IPS DF 19.7 (cell line): ENCODE data around the gene PRKCQ.

Source experiments
- DNase-seq: peaks from one replicate; pipeline ENCODE4 v3.0.0-alpha.2; 2013; ENCODE audit warnings: low read depth, low spot score

Gene PRKCQ

GRCh38 chr10:6567884-6568283 is 12.2 kb downstream of the PRKCQ start:
- no peak for DNase-seq

GRCh38 chr10:6567203-6567703 is 12.8 kb downstream of the PRKCQ start:
- DNase-seq, result no peak

DNA sequence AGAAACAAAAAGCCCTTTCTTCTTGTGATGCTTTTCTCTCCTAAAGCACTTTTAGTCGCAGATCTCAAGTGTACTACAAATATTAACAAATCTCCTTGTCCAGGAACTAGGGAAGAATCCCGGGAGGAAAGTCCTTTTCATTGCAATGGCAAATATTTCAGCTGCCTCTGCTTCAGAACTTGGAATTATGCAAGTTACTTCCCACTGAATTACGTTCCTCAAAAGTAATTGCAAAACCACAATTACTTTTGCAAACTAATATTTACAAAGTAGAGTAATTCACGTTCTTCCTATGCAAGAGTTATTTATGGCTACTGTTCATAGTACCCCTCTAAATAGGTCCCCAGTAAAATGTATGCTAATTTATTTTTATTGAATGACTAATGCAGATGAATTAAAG is 14.5 kb downstream of the PRKCQ start:
- no peak for DNase-seq

- DNase-seq, result no peak
Observed at GRCh38 chr10:6564367-6564766, 15.7 kb downstream of the PRKCQ start.

DNA sequence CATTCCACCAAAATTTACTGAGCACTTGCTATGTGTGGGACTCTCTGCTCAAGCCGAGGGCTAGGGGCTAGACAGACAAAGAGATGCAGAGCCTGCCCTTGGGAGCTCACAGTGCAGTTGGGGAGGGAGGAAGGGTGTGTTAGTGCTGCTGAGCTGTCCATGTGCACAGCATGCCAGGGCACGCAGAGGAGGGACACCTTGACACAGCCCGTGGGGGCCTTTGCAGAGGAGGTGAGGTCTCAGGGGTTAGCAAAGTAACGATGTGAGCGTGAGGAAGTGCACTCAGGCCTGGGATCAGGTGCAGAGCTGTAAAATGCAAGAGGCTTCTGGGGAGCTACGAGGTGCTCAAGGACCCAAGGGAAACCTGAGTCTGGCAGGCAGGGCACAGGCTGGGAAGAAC is 16.3 kb downstream of the PRKCQ start:
- no peak for DNase-seq

GRCh38 chr10:6563075-6563474 is 17.0 kb downstream of the PRKCQ start:
- no peak for DNase-seq

DNA sequence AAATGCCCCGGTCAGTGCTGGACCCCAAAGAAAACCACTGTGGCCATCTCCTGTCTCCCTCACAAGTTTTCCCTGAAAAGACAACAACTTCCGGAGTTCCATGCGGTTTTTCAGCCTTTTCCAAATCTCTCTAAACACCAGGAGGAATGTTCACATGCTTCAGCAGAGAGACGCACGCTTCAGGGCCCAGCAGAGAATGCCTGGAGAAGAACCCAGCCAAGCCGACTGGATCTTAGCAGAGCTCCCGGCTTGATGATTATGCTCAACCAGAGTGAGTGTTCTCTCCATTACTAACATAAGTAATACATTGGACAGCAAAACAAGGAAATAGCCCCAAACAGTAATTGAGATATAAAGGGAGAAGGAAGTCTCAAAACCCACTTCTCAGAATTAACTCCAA is 17.9 kb downstream of the PRKCQ start:
- DNase-seq, result no peak

DNA sequence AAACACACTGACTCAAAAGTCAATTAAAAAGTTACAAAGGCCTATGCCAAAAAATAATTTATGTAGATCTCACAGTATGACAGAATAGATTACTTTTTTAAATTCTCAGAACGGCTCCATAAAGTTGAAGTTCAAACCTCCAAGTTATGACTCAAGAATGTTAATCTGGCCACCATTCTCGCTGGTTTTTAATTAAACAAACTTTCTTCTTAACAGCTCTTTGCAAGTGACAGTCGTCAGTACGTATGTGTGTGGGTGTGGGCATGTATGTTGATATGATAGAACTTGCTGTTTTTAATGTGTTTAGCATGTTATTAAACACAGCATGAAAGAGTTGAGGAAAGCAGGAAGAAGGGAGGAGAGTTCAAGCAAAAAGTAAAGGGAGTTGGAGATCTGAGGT is 18.5 kb downstream of the PRKCQ start:
- DNase-seq, result no peak

- no peak for DNase-seq
Observed at GRCh38 chr10:6558759-6559461, 21.2 kb downstream of the PRKCQ start.

- DNase-seq, result no peak
Observed at GRCh38 chr10:6558272-6558671, 21.8 kb downstream of the PRKCQ start.

DNA sequence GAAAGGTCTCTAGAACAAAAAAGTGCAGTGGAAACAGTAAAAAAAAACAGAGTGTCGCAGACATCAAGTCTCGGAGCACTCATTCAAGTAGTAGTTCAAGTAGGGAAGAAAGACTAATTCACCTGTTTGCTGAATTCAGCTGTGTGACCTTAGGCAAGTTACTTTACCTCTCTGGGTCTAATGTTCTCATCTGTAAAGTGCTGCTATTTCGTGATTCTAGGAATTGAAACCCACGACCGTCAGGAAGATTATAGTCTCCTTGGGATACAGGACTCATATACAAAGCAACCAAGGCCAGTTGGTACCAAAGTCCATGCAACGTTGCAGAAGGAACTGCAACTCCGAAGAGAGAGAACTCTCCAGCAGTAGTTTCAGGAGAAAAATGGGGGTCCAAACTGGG is 26.1 kb downstream of the PRKCQ start:
- DNase-seq, result no peak

DNA sequence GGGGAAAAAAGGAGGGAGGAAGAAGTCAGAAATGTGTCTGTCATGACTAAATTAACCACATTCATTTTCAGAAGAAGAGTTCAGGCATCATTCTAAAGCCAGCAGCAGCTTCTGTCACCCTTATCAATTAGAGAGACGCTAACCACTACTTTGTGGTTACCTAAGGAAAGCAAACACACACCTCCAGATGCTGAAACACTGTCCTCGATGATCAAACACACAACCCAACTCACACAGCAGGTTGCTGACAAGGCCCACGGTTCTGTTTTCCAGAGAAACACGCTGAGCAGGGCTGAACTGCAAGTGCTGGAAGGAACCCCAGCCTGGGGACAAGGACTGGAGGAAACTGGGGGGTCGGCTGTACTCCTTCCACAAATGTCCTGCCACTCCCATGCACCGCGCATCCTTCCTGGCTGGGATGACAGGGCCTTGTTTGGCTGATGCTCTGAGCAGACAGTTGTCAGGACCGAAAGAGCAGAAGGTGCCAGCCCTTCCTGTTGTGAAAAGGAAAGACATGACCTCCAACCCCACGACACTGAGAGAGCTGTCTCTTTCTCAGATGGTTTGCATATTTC is 36.6 kb downstream of the PRKCQ start:
- no peak for DNase-seq

DNA sequence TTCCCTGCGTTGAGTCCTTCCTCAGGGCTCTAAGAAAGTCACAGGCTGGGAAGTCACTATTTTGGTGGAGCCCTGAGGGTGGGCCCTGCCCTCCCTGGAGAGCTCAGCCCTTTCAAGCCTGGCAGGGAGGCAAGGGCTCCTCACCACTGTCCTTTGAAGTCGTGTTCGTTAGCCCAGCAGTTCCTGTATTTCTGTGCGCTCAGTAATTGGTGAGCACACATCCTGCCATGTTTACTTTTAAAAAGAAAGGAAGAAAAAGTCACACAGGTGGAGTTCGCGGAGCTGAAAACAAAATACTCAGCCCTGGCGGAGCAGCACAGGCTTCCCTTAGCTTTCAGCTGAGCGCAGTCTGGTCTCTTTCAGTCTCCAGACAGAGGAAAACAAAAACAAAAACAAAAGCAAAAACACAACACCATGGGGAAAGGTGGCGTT is 37.1 kb downstream of the PRKCQ start:
- DNase-seq, result no peak

GRCh38 chr10:6539833-6540232 is 40.2 kb downstream of the PRKCQ start:
- DNase-seq, result no peak

DNA sequence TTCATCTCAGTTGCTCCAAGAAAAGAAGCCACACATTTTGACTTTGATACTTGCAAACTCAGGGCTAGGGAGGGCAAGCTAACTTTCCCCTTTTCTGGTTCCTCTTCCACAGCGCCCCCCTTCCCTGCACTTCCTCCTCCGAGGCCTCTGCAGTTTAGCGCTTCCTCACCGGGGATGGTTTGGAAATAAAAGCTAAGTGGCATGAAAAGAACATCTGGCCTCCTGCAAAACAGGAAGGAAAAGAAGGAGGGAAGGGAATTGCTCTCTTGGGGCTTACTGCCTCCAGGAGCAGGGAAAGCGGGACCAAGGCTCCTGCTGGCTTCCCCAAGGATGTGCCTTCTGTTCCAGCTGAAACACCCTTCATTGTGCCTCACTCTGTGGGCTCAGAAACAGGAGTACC is 42.3 kb downstream of the PRKCQ start:
- no peak for DNase-seq

- DNase-seq, result no peak
Observed at GRCh38 chr10:6536102-6536501, 44.0 kb downstream of the PRKCQ start.

- no peak for DNase-seq
Observed at GRCh38 chr10:6535156-6535764, 44.8 kb downstream of the PRKCQ start.

- DNase-seq, result no peak
Observed at GRCh38 chr10:6532321-6532720, 47.8 kb downstream of the PRKCQ start.

GRCh38 chr10:6530966-6531365 is 49.1 kb downstream of the PRKCQ start:
- DNase-seq, result no peak

GRCh38 chr10:6530211-6530840 is 49.8 kb downstream of the PRKCQ start:
- DNase-seq, result no peak

DNA sequence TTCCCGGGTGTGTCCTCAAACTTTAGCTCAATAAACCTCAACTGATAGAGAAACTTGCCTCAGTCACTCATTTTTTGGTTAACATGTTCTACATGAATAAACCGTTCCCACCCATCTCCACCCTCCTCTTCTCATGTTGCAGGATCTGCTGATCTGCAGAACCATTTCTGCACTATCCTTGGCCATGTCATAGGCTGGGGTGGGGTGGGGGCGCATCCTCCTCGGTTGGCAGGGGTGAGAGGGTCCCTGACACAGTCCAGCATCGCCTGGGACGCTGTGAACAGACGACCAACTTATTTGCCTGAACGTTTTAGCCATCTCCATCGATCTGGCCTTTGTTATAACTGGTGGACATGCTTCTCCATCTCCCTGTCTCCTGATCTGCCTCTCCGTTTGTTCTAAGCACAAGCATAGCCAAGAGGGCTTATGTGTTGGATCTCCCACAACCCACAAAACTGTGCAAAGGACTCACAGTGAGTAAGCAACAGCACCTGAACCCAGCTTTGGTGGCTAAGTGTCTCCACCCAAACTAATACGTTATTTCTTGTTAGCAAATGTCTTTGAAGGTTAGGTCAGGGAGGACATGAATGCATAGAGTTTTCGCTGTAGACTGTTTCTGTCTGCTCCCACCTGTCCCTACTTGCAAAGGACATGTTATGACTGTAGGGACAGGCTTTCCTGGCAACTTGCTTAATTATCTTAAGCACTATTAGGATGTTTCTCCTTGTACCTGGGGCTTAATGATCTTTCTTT is 51.7 kb downstream of the PRKCQ start:
- no peak for DNase-seq

- no peak for DNase-seq
Observed at GRCh38 chr10:6525599-6526165, 54.4 kb downstream of the PRKCQ start.
